ENCODE measurements around the gene FAM184B. TPM values are rescaled to one million over a fixed set of nuclear protein-coding genes. Genes with fewer than 3 reads are reported as not detected.

FAM184B gene
- total and polyA plus RNA-seq, 2 experiments from 2014 or later: not detected

DNA sequence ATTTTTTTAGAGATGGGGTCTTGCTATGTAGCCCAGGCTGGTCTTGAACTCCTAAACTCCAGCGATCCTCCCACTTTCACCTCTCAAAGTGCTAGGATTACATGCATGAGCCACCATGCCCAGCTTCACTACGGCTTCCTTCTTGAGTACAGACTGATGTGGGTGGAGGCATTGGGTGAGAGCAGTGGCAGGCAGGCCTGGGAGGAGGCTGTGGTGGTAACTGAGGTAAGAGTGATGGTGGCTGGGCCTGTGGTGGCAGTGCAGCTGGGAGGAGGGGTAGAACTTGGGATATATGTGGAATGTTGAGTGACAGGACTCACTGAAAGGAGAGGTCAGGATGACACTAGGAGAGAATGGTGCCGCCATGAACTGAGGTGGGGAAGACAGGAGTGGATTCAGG, 86.1 kb downstream of the FAM184B start:
- Histone ChIP-seq H3K79me2 (no peaks in the 10 kb centered on the region), H3K36me3 (replicated peaks; ENCODE audit: insufficient read depth, low read depth) (no peaks in the 10 kb centered on the region), H3K9me3 (ENCODE audit: low read depth) (no peaks in the 10 kb centered on the region), H3K4me3 (no peak overlapping the region), H3K27me3 (peaks cover 3% of the 10 kb centered on the region), H3K27ac (no peak overlapping the region), H3K4me1 (ENCODE audit: insufficient read depth) (no peaks in the 10 kb centered on the region), H4K20me1 (ENCODE audit: insufficient read depth, poor library complexity, severe bottlenecking) (no peaks in the 10 kb centered on the region), H3K9me2 (replicated peaks; ENCODE audit: insufficient read depth) (no peaks in the 10 kb centered on the region), H3K4me2 (no peak overlapping the region), H2AFZ (no peak overlapping the region)
- TF ChIP-seq EZH2 (IDR thresholded peaks at IDR 0.05; ENCODE audit: borderline replicate concordance) (no peak), EZH2phosphoT487 (IDR thresholded peaks at IDR 0.05; ENCODE audit: low read depth, severe bottlenecking, unreplicated experiment) (no peak)
- TF ChIP-seq, protein P1, sequence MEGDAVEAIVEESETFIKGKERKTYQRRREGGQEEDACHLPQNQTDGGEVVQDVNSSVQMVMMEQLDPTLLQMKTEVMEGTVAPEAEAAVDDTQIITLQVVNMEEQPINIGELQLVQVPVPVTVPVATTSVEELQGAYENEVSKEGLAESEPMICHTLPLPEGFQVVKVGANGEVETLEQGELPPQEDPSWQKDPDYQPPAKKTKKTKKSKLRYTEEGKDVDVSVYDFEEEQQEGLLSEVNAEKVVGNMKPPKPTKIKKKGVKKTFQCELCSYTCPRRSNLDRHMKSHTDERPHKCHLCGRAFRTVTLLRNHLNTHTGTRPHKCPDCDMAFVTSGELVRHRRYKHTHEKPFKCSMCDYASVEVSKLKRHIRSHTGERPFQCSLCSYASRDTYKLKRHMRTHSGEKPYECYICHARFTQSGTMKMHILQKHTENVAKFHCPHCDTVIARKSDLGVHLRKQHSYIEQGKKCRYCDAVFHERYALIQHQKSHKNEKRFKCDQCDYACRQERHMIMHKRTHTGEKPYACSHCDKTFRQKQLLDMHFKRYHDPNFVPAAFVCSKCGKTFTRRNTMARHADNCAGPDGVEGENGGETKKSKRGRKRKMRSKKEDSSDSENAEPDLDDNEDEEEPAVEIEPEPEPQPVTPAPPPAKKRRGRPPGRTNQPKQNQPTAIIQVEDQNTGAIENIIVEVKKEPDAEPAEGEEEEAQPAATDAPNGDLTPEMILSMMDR (IDR thresholded peaks at IDR 0.05; ENCODE audit: poor library complexity): no peak
- DNase-seq (ENCODE audit: low spot score): no peak
- WGBS (ENCODE audit: low lambda C conversion rate, missing lambda C conversion rate): 91% methylated on average over 3 of the region's 3 CpGs

DNA sequence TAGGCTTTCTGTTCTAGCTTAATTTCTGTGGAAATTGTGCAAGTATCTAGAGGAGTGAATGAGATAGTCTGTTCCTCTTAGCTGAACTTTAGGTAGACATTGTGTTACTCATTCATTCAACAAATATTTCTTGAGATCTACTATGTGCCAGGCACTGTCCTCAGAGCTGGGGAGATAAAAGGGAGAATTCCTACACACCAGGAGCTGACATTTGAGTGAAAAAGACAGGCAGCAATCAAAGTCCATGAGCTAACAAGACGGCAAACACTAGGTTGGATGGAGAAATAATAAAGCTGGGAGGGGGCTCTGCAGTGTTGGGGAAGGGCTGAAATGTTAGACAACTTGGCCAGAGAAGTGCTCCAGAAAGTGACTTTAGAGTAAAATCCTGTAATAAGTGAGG, 86.9 kb downstream of the FAM184B start:
- Histone ChIP-seq H3K4me3 (no peak overlapping the region), H3K27me3 (peaks cover 3% of the 10 kb centered on the region), H3K9me2 (replicated peaks; ENCODE audit: insufficient read depth) (no peaks in the 10 kb centered on the region), H3K4me2 (no peak overlapping the region), H3K9me3 (ENCODE audit: low read depth) (no peaks in the 10 kb centered on the region), H3K79me2 (no peaks in the 10 kb centered on the region), H3K36me3 (replicated peaks; ENCODE audit: insufficient read depth, low read depth) (no peaks in the 10 kb centered on the region), H3K27ac (no peak overlapping the region), H4K20me1 (ENCODE audit: insufficient read depth, poor library complexity, severe bottlenecking) (no peaks in the 10 kb centered on the region), H3K4me1 (ENCODE audit: insufficient read depth) (no peaks in the 10 kb centered on the region), H2AFZ (no peak overlapping the region)
- no peak for TF ChIP-seq EZH2 (IDR thresholded peaks at IDR 0.05; ENCODE audit: borderline replicate concordance)
- TF ChIP-seq EZH2phosphoT487 (IDR thresholded peaks at IDR 0.05; ENCODE audit: low read depth, severe bottlenecking, unreplicated experiment): no peak
- TF ChIP-seq, protein P1 (IDR thresholded peaks at IDR 0.05; ENCODE audit: poor library complexity): no peak
- DNase-seq (ENCODE audit: low spot score): no peak
- WGBS (ENCODE audit: low lambda C conversion rate, missing lambda C conversion rate): 0% methylated on average over 1 of the region's 1 CpG

DNA sequence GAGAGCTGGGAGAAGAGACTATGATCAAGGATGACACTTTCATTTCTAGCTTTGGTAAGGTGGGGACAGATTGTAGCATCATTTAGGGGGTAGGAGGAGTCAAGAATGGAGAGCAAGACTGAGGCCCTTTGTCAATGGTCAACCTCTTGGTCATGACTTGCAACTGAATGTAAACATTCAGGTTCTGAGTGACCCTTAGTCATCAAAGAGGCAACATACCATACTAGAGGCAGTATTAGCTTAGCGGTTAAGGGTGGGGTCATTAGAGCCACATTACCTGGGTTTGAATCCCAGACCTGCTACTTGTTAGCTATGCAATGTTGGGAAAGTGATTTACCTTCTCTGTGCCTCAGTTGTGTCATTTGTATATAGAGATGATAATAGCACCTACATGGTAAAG, 90.5 kb downstream of the FAM184B start:
- Histone ChIP-seq H4K20me1 (ENCODE audit: insufficient read depth, poor library complexity, severe bottlenecking) (no peaks in the 10 kb centered on the region), H3K4me3 (no peak overlapping the region), H3K4me2 (no peak overlapping the region), H3K27me3 (no peaks in the 10 kb centered on the region), H3K79me2 (no peaks in the 10 kb centered on the region), H2AFZ (no peak overlapping the region), H3K27ac (no peak overlapping the region), H3K36me3 (replicated peaks; ENCODE audit: insufficient read depth, low read depth) (no peaks in the 10 kb centered on the region), H3K9me3 (ENCODE audit: low read depth) (no peaks in the 10 kb centered on the region), H3K9me2 (replicated peaks; ENCODE audit: insufficient read depth) (no peaks in the 10 kb centered on the region), H3K4me1 (ENCODE audit: insufficient read depth) (no peaks in the 10 kb centered on the region)
- no peak for DNase-seq (ENCODE audit: low spot score)
- TF ChIP-seq EZH2 (IDR thresholded peaks at IDR 0.05; ENCODE audit: borderline replicate concordance) (no peak), EZH2phosphoT487 (IDR thresholded peaks at IDR 0.05; ENCODE audit: low read depth, severe bottlenecking, unreplicated experiment) (no peak)
- TF ChIP-seq, protein P1 (IDR thresholded peaks at IDR 0.05; ENCODE audit: poor library complexity): no peak
- 96% methylated on average over 1 of the region's 1 CpG for WGBS (ENCODE audit: low lambda C conversion rate, missing lambda C conversion rate)

DNA sequence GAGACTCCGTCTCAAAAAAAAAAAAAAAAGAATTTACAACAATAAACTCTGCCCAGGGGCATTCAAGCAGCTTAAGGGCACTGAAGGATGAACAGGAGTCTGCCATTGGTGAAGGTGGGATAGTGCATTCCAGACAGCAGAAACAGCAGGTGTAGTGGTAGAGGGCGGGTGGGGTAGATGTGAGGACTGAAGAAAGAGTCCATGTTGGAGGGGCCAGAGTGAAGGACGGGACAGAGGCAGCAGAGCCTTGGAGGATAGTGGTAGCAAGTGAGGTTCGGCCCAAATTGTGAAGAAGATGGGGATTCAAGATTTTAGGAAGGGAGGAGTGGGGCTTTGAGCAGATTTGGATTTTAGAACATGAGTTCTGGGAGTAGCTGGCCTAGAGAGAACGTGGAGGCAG, 91.3 kb downstream of the FAM184B start:
- Histone ChIP-seq H2AFZ (no peak overlapping the region), H3K27me3 (no peaks in the 10 kb centered on the region), H3K4me3 (no peak overlapping the region), H3K4me2 (no peak overlapping the region), H3K36me3 (replicated peaks; ENCODE audit: insufficient read depth, low read depth) (no peaks in the 10 kb centered on the region), H3K4me1 (ENCODE audit: insufficient read depth) (no peaks in the 10 kb centered on the region), H3K79me2 (no peaks in the 10 kb centered on the region), H3K9me2 (replicated peaks; ENCODE audit: insufficient read depth) (no peaks in the 10 kb centered on the region), H4K20me1 (ENCODE audit: insufficient read depth, poor library complexity, severe bottlenecking) (no peaks in the 10 kb centered on the region), H3K9me3 (ENCODE audit: low read depth) (no peaks in the 10 kb centered on the region), H3K27ac (no peak overlapping the region)
- 97% methylated on average over 5 of the region's 5 CpGs for WGBS (ENCODE audit: low lambda C conversion rate, missing lambda C conversion rate)
- TF ChIP-seq, protein P1 (IDR thresholded peaks at IDR 0.05; ENCODE audit: poor library complexity): no peak
- TF ChIP-seq EZH2 (IDR thresholded peaks at IDR 0.05; ENCODE audit: borderline replicate concordance) (no peak), EZH2phosphoT487 (IDR thresholded peaks at IDR 0.05; ENCODE audit: low read depth, severe bottlenecking, unreplicated experiment) (no peak)
- no peak for DNase-seq (ENCODE audit: low spot score)
